MM.1S (cell line): ENCODE measurements around the gene DHX30.

Experiments
- CTCF ChIP-seq: fragments of 300-600 bp; sonication (generic); IDR thresholded peaks from 2 replicates; pipeline ENCODE4 v1.5.1; 2016; ENCODE audit warnings: antibody characterized with exemption, low read length, mixed read lengths
- EZH2 ChIP-seq: fragments of 300-600 bp; sonication (generic); optimal IDR thresholded peaks from 2 replicates; pipeline ENCODE3; 2017; ENCODE audit warnings: low read depth, mild to moderate bottlenecking, antibody characterized with exemption, low read length, mixed read lengths

DNA sequence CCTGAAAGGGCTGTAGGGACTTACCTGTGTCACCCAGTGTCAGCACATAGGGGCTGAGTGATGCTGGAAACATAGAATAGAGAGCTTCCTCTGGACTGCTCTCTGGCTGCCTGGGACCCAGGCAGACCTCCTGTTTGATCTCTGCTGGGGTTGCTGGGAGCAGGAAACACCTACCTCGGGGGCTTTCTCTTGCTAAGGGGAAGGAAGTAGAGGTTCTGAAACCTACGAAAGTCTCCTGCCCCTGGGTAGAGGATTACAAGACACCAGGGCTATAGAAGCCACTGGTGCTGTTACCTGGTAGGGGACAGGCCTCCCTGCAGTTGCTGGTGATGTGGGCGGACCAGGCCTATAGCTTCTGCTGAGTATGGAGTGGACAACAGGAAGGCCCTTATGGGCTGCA lies 81.7 kb downstream of the DHX30 start:
- TF ChIP-seq CTCF (no peak), EZH2 (no peak)
